HUDEP-2 (cell line): ENCODE measurements around the gene FAHD1.
A peak's percentile ranks its signal among the peaks of the same experiment; 100 is the strongest.

Experiments
- DNase-seq, 76 experiments: peaks; one replicate each; lab custom pipeline; 2025; ENCODE audit not compliant: unreplicated experiment in 76 of 76; lab: John Stamatoyannopoulos, UW

FAHD1 gene

DNA sequence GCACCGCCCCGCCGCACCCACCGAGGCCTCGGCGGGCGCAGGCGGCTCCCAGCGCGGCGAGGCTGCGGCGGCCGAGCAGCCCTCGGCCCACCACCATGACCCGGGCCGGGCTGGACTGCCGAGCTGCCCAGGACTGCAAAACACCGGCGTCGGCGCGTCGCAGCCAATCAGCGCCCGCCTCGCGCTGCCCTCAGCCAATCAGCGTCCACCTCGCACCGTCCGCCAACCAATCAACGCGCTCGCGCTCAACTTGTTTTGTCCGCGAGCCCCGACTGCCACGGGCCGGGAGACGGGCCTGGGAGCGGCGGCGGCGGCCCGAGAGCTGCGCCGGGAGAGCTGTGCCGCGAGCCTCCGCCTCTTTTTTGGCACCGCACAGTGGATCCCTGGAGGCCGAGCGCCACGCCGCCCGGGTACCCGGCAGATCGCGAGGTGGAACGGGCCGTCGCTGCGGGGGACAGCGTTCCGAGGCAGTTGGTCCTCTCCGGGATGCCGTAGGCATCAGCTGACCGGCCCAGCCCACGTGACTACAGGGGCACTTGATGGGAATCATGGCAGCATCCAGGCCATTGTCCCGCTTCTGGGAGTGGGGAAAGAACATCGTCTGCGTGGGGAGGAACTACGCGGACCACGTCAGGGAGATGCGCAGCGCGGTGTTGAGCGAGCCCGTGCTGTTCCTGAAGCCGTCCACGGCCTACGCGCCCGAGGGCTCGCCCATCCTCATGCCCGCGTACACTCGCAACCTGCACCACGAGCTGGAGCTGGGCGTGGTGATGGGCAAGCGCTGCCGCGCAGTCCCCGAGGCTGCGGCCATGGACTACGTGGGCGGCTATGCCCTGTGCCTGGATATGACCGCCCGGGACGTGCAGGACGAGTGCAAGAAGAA, at the start of gene FAHD1, which contains the start of gene HAGH:
TSS of gene FAHD1 (plus strand) at position 516 of the 883 bp plus-strand sequence. CDS start at position 549, 33 bp downstream.
TSS of gene HAGH (minus strand) at position 135 of the 883 bp plus-strand sequence. CDS start at position 97, 38 bp downstream.
- DNase-seq = peak in 73 of 76 experiments; percentile 51 to 95 (median 83)

DNA sequence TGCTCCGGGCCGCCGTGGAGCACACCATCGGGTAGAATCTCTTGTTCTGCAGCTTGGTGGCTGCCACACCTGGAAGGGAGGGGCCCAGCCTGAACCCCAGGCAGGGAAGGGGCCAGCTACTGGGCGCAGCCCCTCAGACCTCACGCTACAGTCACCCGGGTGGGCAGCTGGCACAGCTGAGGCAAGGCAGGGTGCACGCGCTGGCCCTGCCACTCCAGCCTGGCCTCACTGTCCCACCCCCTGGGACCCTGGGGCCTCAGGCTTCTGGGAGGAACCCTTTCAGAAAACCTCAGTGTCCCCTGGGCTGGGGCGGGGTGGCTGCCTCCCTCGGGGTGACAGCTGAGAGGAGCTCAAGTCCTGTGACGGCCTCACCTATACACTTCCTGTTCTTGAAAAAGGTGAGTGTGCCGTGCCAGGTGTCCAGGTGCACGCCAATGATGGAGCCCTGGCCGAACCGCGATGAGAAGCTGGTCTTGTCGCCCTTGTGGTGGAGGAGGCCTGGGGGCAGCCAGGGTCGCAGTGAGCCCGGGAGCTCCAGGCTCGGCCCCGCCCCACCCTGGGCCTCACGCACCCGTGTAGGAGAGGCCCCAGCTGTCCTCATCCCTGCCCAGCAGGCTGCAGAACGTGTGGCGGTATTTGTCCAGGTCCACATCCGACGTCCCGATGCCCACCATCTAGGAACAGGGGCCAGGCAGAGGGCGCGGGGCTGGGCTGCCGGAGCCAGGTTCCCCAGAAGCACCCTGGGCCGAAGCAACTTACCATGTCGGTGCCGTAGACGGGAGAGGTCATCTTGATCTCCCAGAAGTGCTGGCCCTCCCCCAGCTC, 49.4 kb upstream of the FAHD1 start:
- DNase-seq = no peak

DNA sequence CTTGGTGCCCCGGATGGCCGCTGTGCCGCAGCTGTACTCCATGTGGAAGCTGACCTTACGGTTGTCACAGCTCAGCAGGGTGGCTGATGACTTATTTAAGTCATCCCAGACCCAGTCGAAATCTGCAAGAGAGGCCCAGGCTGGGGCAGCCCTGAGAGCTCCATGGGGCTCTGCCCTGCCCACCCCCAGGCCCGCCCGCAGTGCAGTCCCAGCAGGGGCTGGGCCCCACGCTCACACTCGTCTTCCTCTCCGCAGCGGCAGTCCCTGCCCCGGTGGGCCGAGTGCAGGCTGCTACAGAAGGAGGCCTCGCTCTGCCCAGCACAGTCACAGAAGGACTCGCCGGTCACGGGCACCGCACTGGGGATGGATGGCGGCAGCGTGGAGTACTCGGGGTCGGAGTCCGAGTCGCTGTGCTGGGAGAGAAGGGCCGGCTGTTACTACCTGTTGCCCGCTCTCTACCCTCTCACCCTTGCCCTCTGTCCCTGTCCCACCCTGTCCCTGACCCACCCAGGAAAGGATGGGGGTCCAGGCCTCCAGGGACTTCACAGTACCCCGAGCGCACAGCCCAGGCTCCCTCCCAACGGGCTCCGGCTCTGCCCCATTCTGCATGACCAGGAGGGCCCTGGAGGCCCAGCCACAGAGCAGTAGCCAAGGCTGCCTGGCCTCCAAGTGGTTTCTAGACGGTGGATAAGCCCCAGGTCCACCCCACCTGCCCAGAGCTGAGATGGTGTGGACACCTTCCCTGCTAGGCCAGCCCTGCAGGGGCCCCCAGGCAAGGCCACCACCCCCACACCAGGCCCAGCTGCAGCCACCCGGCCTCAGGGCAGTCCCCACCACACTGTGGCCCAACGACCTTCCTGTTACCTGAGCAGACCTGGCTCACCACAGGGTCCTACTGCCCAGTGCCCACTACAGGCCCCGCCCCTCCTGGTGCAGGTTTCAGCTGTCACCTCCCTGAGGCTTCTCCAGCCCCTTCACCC, 48.5 kb upstream of the FAHD1 start:
- no peak for DNase-seq

DNA sequence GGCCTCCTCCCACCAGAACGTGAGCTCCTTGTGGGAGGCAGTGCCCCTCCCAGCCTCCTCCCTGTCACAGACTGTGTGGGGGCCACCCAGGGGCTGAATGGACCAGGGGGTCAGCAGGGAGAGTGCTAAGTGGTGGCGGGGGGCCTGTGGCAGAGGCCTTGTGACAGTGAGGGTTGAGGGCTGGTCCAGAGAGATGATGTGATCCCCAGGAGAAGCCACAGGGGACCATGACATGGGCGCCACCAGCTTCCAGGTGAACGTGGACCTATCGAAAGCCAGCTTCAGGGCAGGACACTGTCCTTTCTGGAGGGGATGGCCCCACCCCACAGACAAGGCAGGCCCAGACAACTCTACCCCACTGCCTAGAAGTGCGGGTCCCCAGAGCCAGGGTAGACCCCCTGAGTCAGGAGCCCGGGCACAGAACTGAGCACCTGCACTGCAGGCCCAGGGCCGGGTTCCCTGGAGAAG, 47.7 kb upstream of the FAHD1 start:
- no peak for DNase-seq

DNA sequence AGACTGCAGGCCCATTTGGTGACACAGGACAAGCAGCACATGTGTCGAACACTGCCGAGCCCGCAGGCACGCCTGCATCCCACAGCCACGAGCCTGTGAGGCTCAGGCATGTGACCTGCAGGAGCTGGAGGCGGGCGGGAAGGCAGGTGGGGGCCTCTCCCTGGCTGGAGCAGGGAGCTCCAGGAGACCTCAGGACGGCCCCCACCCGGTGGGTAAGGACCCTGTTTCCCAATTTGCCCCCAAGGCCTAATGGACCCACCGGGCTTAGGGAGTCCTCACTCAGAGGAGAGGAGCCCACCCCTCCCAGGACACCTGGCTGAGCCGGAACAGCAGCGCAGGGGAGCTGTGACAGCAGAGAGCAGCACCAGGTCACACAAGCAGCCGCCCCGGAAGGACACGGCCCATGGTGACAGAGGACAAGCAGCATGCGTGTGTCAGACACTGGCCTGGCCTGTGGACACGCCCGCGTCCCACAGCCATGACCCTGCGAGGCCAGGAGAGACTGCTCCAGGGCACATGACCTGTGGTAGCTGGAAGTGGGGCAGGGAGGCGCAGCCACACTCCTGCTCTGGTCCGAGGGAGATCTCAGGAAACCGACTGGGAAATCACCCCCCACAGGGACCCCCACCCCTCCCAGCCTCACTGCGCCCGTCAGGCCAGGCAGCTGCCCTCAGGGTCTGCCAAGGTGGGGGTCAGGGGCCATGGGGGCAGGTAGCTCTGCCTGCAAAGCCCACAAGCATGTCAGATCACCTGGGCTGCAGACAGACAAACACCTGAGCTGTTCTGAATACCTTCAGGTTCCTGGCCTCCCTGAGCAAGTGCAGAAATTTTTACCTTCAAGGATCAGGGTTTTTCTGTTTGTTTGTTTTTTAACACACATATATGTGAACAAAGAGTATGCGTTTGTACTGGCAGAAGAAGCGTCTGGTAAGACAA, 47.0 kb upstream of the FAHD1 start:
- no peak for DNase-seq

DNA sequence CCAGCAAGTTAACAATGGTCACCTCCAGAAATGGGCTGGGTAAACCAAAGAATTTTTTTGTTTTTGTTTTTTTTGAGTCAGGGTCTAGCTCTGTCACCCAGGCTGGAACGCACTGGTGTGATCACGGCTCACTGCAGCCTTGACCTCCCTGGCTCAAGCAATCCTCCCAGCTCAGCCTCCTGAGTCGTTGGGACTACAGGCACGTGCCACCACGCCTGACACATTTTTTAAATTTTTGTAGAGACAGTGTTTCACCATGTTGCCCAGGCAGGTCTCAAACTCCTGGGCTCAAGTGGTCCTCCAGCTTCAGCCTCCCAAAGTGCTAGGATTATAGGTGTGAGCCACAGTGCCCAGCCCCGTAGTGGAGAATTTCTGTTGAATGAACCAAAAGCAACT, 46.3 kb upstream of the FAHD1 start:
- no peak for DNase-seq

DNA sequence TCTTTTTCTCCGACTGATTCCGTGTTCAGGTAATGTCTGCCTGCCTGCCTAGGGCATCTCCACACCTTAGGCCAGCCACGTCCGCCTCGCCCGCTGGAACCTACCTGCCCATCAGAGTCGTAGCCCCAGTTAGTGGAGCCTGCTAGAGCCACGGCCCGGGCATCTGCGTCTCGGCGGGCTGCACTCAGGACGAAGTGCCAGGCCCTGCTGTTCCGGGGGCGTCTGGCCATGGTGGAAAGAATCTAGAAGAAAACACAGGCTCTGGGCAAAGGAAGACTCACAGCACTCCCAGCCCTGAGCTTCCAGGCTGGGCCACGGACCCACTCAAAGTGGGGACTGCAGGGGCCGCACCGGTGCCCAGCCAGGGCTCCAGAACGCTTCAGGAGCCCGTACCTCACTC, 45.8 kb upstream of the FAHD1 start:
- DNase-seq = no peak

DNA sequence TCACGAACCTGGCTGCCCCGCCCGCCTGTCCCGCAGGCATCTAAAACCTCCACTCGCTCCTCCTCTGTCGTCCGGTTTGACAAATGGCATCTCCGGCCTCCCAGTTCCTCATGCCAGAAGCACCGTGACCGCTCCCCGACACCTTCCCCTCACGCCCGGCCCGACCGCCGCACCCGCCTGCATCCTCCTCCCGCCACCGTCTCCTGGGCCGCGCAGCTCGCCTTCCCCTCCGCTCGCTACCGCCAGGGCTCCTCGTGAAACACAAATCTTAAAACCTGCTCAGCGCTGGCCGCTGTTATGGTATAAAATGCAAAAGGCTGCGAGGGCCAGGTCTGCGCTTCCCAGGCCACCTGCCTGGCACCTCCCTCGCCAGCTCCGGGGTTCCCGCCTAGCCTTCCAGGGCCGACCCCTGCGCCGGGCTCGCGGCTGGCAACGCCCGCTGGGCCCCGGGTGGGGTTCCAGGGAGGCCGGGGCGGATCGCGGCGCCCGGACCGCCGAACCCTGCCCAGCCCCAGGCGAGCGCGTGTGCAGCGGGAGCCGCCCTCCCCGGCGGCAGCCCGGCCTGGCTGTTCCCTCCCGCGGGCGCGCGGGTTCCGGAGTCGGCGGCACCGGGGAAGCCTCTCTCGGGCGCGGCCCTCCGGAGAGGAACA, 45.1 kb upstream of the FAHD1 start:
- DNase-seq = peak in 9 of 76 experiments; percentile 19 to 62 (median 42)

DNA sequence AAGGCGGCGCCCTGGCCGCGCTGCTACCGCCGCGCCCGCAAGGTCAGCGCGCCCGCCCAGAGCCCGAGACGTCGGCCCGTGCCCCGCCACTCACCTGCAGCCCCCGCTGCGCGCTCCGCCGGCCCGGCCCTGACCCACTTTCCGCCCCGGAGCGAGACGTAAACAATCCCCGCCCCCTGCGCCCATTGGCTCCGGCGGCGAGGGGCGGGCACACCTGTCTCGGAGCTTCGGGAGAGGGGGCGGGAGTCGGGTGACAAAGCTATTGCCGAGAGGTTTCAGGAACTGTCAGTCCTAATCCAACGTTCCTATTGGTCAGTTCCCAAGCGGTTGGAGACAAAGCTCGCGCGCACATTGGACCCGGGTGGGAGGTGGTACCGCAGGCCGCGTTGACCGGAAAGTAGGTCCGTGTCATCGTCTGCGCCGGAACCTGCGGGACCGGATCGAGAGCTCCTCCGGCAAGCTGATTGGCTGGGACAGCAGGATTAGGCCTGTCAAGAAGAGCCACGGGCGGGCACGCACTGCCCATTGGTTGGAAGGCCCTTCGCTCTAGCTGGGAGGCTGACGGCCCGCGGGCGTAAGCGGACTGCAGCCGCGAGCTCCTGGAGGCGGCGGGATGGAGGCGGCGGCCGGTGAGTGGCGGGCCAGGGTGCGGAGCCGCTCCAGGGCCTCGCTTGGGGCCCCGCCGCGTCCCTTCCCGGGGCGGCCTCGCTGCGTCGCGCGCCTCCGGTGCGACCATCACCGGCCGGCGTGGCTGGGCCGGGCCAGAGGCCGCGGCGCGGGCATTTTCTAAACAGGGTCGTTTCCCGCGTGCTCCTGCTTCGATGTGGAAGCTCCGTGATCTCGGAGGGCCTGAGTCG, 44.4 kb upstream of the FAHD1 start, which contains the start of the genes NUBP2 and SPSB3:
TSS of gene NUBP2 (plus strand) at position 553 of the 857 bp plus-strand sequence. CDS start at position 614, 61 bp downstream.
TSS of gene SPSB3 (minus strand) at position 164 of the 857 bp plus-strand sequence. CDS start 1,088 bp downstream, outside the sequence.
- DNase-seq = peak in 75 of 76 experiments; percentile 47 to 100 (median 99)

DNA sequence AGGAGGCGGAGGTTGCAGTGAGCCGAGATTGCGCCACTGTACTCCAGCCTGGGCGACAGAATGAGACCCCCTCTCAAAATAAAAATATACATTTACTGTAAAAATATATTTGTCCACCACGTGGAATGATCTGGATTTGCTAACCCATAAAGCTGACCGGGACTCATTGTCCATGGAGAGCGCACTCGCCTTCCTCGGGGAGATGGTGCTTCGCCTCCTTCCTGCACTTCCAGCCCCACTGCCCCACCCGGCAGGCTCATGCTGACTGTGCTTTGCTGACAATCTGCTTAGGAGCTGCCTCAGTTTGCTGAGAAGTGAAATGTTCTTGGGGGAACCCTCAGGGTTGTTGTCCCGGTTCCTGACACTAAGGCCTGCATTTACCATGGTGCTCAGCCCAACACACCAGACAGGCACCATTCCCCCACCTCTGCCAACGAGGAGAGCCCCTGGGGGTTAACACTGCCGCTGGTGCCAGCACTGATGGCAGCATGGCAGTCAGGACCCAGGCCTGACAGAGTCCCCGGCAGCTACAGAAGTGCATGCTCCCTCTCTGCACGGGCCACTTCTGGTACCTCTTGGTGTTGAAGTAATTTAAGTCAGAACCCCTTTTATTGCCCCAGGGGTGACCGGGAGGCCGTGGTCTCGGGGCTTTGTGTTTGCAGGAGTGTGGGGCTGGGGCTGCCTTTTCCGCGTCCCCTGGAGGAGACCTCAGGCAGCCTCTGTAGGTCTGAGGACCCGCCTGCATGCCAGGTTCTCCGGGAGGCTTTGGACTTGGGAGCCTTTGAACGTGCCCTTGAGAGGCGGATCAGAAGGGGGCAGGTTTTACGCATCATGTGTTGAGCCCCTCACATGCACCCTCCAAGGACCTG, 41.8 kb upstream of the FAHD1 start:
- DNase-seq = no peak

DNA sequence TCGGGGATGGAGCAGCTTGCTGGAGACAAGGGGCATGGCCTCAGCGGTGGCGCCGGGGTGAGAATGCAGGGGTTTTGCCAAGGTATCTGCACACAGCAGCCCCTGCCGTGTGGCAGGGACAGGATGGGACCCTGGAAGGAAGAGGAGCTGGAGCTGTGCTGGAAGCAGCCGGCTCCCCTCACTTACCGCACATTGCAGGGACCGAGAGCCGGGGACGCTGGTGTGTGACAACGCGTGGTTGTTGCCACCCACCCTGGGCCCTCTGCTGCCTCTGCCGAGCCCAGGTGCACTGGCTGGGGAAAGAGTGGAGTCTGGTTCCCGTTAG, 41.2 kb upstream of the FAHD1 start:
- no peak for DNase-seq

DNA sequence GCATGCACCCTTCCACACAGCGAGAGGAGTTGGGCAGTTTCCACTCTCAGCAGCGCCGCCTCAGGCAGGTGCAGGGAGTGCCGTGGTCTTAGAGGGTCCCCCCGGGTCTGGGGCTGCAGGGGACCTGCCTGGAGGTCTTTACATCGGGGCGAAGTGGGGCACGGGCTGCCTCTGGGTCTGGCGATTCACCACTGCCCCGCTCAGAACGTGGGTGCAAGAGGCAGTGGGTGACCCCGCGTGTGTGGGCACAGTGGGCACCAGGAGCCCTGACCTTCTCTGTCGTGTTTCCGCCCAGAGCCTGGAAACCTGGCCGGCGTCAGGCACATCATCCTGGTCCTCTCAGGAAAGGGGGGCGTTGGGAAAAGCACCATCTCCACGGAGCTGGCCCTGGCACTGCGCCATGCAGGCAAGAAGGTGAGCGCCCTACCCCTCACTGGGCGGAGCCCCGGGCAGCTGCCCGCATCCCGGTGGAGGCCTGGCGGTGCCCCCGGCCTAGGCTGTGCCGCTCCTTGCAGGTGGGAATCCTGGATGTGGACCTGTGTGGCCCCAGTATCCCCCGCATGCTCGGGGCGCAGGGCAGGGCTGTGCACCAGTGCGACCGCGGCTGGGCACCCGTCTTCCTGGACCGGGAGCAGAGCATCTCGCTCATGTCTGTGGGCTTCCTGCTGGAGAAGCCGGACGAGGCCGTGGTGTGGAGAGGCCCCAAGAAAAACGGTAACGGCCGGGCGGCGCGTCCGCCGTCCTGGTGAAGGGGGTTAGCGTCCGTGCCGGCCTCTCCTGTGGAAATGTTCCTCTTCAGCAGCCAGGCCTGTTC, 40.6 kb upstream of the FAHD1 start:
- no peak for DNase-seq

DNA sequence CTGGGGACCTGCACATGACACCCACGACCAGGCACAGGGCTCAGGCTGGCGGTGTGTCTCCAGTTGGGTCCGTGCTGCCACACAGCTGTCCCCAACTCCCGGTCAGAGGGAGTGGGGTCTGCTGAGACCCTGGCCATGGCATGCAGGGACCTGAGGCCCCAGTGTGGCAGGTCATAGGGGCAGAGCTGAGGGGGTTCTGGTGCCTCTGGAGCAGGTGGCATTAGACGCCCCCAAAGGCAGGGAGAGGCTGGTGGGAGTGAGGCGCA, 40.0 kb upstream of the FAHD1 start:
- DNase-seq = no peak

DNA sequence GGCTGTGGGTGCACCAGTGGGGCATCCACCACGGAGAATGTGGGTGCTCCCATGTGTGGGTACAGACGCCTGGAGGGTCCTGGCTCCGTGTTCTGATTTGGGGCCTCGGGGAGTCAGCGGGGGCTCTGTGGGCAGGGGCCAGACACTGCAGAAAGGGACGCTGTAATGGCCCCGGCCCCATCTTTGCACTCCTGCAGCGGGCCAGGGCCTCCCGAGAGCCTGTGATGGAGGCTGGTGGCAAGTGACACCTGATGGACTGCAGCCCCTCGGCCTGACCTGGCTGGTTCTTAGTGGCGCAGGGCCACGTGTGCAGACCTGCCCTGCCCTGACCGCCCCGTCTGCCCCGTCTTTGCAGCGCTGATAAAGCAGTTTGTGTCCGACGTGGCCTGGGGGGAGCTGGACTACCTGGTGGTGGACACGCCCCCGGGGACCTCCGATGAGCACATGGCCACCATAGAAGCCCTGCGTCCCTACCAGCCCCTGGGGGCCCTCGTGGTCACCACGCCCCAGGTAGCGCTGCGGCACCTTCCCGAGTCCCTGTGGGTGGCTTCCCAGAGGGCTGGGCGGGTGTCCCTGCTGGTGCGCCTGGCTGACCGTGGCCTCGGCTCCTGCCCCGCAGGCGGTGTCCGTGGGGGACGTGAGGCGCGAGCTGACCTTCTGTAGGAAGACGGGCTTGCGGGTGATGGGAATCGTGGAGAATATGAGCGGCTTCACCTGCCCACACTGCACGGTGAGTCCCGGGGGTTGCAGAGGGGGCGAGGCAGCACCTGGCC, 39.5 kb upstream of the FAHD1 start:
- DNase-seq = no peak

DNA sequence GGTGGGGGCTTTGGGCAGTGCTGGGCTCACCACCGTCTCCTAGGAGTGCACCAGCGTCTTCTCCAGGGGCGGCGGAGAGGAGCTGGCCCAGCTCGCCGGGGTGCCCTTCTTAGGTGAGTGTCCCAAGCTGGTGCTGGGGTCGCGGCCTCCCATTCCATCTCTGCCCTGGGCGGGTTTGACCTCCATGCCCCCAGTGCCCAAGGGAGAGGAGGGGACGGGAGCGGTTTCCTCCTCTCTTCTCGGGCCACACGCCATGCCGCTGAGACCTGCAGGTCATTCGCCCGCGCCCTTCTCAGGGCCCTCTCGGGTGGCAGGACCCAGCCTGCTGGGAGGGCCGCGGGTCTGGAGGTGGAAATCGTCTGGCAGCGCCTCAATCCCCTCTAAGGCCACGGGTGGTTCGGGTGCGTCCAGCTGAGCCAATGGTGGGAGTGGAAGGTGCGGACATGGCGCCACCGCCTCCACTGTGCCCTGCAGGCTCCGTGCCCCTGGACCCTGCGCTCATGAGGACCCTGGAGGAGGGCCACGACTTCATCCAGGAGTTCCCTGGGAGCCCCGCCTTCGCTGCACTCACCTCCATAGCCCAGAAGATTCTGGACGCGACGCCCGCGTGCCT, 38.8 kb upstream of the FAHD1 start:
- DNase-seq = no peak
